NCI-H510A treated with DMSO at 0.1 percent for 48 hours (cell line): ENCODE results near the gene GOSR2.
"Not testable (repeated sequence)": the region's sequence is repeated elsewhere in the genome, so short reads cannot be mapped to it uniquely, and the experiment has no call there.

Experiments used
- DNase-seq: peaks from one replicate; lab custom pipeline; 2025; lab: John Stamatoyannopoulos, UW

Gene GOSR2

DNA sequence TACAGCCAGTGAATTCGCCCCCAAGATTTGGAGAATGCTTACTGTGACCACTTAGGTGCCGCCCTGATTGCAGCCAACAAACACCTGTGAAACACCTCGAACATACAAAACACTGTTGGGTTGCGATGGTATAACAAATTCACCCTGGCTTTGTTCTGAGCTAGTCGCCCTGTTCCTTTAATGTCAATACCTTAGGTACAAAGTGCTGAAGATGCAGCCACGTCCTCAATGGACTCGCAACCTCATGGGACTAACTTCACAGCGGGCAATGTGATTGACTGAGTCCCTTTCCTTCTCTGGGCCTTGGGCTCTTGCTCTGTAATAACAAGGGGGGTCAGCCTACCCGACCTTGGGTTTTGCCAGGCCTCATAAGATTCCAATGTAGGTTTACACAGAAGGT, 28.9 kb upstream of the GOSR2 start:
- no peak for DNase-seq

DNA sequence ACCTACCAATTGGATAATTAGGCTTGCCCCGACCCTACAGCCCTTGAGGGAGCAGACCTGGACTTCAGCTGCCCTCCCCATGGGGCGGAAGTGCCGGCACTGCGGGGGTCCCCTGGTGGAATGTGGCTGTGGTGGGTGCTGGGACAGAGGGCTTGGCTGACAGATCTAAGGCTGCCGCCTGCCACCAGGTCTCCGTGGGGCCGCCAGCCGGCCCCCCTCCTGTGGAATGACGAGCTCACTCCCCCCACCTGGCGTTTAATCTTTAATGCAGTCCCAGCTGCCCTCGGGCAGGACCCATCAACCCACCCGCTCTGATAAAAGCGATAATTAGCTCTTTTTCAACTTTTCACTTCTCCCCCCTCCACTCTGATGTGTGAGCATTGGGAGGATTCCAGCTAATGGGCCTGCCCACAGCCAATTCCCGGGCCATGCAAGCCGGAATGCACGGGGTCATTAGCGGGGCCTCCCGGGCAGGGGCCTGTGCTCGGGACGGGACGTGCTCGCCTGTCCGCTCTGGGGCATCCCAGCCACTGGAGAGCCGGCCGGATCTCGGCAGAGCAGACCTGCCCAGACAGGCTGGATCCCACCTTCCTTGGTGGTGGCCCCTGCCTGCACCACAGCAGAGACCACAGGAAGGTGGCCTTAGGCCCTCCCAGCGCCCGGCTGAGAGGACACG, 28.3 kb upstream of the GOSR2 start:
- DNase-seq, result no peak

- no peak for DNase-seq
Measured at GRCh38 chr17:46895171-46895570, 27.8 kb upstream of the GOSR2 start.

DNA sequence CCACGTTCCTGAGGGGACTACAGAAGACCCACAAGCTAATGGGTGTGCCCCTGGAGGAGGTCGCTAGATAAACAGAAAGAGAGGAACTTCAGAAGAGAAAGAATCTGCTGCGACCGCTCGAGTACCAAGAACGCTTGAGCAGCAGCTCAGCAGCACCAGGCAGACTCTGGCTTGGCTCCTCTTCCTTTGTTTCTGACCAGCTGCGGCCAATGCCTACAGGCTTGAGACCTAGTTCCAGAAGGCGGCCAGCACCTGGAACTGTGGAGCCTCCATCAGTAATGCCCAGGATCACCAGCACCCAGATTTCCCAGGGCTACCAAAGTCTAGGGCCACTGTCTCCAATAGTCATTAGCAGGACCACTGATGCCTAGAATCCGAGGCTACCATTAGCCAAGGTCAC, 26.0 kb upstream of the GOSR2 start:
- no peak for DNase-seq

- no peak for DNase-seq
Measured at GRCh38 chr17:46898364-46898763, 24.6 kb upstream of the GOSR2 start.

DNA sequence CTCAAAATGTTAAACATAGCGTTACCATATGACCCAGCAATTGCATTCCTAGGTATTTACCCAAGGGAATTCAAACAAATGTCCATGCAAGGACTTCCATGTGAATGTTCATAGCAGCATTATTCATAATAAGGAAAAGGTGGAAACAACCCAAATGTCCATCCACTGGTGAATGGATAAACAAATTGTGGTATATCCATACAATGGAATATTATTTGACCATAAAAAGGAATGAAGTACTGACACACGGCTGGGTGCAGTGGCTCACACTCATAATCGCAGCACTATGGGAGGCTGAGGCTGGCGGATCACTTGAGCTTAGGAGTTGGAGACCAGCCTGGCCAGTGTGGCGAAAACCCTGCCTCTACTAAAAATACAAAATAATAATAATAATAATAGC, 24.1 kb upstream of the GOSR2 start:
- no peak for DNase-seq

DNA sequence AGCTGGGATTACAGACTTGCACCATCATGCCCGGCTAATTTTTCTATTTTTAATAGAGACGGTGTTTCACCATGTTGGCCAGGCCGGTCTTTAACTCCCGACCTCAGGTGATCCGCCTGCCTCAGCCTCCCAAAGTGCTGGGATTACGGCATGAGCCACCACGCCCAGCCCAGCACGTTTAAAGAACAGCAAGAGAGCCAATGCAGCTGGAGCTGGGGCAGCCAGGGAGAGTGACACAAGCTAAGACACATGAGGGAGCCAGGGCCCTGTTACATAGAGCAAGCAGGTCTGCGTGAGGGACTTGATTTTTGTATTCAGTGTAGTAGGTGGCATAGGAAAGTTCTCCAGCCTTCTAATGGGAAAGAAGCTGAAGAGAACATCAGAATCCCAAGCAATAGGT, 21.7 kb upstream of the GOSR2 start:
- no peak for DNase-seq

DNA sequence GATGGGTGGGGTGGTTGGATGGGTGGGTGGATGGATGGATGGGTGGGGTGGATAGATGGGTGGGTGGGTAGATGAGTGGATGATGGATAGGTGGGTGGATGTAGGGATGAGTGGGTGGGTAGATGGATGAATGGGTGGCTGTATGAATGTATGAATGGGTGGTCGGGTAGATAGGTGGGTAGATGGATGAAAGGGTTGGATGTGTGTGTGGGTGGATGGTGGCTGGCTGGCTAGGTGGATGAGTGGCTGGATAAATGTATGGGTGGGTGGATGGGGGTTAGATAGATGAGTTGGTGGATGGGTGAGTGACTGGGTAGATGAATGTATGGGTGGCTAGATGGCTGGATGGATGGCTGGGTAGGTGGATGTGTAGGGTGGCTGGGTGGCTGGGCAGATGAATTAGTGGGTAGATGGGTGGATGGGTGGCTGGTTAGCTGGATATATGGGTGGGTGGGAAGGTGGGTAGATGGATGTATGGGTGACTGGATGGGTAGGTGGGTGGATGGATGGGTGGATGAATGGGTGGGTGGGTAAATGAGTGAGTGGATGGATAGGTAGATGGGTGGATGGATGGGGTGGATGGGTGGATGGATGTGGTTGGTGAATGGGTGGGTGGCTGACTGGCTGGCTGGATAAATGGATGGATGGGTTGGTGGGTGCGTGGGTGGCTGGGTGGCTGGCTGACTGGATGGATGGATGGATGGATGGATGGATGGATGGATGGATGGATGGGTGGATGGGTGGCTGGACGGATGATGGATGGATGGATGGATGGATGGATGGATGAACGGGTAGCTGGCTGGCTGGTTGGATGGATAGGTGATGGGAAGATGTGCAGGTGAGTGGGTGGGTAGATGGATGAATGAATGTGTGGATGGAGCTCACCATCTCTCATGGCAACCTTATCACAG, 18.9 kb upstream of the GOSR2 start:
- no peak for DNase-seq

DNA sequence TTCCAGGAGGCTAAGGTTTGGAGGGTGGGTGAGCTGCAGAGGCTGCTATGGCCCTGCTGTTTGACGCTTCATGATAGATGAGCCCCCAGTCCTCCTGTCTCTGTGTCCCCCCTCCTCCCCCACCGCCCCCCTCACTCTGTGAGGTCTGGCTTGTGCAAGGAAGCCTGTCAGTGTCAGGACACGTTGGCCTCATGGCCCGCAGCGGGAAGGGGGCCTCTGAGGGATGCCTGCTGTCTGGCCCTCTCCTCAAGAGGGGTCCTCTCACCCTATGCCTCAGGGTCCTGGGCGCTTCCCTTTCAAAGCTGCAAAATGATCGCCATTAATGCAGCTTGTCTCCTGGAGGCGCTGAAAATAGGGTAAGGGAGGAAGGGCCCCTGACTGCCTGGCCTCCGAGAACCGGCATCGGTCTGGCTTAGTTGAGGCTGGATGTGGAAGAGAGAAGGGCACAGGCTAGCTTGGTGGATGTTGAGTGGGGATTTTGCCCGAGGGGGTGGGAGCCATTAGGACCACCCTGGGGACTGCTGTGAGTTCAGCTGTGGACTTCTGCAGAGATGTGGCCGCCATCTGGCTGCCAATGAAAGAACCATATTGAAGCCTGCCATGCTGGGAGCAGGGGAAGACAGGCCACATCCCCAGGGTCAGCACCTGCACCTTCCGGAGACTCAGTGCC, 14.8 kb upstream of the GOSR2 start:
- DNase-seq, result no peak

DNA sequence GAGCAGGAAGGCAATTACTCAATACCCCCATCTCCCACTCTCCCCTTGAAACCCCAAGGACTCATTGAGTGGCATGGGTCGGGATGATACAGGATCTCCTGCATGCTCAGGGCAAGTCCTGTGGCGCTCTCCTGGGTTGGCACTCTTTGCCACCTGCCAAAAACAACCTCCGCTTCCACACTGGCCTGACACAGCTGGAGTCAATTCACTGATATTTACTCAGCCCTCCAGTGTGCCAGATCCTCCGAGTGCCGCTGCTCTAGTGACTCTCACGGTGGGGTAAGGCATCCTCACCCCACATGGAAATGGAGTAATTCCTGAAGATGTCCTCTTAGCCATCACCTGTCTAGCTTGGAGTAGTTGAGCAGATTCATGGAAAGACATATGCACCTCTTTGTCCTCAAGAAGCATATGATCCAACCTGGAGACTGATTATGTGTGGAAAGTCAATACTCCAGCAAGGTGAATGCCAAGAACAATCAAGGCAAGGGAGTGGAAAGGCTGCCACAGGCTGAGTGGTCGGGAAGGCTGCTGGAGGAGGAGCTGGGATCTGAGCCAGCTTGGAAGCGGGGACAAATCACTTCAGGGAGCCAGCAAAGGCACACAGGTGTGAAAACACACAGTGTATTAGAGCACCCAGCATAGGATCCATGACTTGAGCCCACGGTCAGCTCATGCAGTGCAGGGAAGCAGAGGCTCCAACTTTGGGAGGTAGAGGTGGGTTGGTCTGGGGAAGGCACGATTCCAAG, 12.6 kb upstream of the GOSR2 start:
- peak; percentile 24 for DNase-seq

GRCh38 chr17:46911311-46911710, 11.6 kb upstream of the GOSR2 start:
- DNase-seq, result no peak

DNA sequence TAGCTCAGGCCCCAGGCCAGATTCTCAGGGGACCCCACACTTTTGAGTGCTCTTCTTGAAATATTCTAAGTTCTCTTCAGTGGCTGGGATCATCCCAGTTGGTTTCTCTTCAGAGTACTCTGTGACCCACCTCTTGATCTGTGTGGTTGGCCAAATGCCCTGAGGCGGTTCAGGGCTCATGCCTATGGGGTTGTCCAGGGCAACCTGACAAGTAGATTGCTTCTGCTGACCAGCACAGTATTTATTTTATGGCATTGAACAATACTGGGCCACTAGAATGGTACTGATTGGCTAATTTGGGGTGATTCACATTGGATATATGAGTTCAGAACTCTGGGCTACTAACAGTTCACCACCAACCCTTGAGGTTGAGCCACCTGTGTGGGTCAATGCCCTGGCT, 7.4 kb upstream of the GOSR2 start:
- no peak for DNase-seq

- no peak for DNase-seq
Measured at GRCh38 chr17:46916211-46916610, 6.7 kb upstream of the GOSR2 start.

- no peak for DNase-seq
Measured at GRCh38 chr17:46916623-46917022, 6.3 kb upstream of the GOSR2 start.

DNA sequence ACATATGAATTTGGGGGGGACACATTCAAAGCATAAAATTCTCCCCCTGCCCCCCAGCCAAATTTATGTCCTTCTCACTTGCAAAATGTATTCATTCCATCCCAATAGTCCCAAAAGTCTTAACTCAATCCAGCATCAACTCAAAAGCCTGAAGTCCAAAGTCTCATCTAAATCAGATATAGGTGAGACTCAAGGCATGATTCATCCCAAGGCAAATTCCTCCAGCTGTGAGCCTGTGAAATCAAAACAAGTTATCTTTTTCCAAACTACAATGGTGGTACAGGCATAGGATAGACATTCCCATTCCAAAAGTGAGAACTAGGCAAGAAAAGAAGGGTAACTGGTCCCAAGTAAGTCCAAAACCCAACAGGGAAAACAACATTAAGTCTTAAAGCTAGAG, 5.9 kb upstream of the GOSR2 start:
- no peak for DNase-seq

DNA sequence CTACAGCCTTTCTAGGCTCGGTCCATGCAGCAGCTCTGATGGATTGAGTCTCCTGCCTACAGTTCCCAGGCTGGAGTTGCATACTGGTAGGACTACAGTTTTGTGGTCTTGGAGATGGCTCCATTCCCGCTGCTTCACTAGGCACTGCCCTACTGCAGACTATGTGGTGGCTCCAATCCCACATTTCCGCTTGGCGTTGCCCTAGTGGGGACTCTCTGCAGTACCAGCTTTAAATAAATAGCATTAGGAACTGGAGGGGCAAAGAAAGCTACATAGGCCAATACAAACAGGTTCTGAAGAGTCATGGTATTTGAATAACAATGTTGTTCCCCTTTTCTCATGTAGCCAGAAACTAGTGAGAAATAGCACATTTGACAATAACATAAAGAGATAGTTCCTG, 5.4 kb upstream of the GOSR2 start:
- DNase-seq, result no peak

DNA sequence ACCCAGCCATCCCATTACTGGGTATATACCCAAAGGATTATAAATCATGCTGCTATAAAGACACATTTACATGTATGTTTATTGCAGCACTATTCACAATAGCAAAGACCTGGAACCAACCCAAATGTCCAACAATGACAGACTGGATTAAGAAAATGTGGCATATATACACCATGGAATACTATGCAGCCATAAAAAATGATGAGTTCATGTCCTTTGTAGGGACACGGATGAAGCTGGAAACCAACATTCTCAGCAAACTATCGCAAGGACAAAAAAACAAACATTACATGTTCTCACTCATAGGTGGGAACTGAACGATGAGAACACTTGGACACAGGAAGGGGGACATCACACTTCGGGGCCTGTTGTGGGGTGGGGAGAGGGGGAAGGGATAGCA, 998 bp upstream of the GOSR2 start:
- DNase-seq, result not testable (repeated sequence)

DNA sequence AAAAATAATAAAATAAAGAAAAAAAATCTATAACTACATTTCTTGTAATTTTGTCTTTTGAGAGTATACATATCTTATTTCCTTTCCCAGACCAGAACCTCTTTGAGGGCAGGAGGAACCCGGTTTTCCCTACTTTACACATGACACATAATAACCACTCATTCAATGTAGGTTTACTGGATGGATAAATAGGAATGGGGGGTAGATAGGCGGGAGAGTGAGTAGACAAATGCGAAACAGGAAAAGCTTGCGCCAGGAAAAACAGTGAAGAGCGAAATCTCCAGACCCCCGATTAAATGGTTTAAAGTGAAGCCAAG, 515 bp upstream of the GOSR2 start:
- DNase-seq, result no peak

DNA sequence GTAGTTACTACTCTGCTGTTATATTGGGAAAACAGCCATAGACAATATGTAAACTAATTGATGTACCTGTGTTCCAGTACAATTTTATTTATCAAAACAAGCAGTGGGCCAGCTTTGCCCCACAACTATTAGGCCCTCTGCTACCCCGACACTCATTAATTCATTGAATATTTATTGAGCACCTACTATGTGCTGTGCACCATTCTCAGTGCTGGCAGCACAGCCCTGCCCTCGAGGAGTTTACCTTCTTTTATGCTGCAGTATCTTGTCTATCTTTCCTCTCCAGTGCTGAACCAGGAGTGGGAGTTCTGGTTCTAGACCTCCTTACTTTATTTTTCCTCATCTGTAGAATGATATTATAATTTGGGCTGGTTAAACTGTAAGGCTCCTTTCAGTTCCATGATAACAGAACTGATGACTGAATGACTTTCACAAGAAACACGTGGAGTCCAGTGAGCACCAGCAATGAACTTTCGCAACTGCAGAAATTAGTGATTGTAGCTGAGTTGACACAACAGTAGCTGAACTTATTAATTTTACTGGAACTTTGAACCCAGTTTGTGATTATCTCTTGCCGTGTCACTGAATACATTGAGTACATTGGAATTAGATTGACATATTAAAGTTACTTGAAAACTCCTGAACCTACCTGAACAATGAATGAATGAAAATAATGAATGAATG, 2.4 kb downstream of the GOSR2 start:
- no peak for DNase-seq

GRCh38 chr17:46928467-46929261, 5.7 kb downstream of the GOSR2 start:
- DNase-seq, result no peak

DNA sequence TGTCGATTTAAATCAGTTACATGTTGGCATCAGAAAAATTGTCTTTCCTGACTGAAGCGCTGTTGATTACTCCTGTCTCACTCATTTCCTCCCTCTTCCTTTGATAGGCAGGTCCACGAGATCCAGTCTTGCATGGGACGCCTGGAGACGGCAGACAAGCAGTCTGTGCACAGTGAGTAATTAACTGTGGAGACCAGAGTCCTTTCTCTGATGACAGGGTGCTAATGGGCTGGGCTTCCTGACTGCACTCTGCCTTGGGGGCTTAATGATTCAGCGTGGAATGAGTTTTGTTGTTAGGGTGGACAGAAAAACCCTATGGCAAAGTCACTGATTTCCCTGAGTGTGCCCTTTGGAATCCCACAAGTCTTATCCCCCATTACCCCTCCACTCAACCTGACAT, 6.5 kb downstream of the GOSR2 start:
- no peak for DNase-seq
